Endodermal cell (in vitro differentiated cells): ENCODE data around the gene ZBTB42. TPM values are rescaled to one million over a fixed set of nuclear protein-coding genes. Genes with fewer than 3 reads are reported as not detected.

Source experiments
- DNase-seq: peaks from one replicate; pipeline ENCODE4 v3.0.0-alpha.2; 2017
- H3K27ac ChIP-seq: 2 replicates; pipeline ENCODE4 v1.5.1; 2013; ENCODE audit warnings: mild to moderate bottlenecking, low read depth, low read length, moderate library complexity
- H3K27me3 ChIP-seq: 2 replicates; pipeline ENCODE4 v1.6.1; 2013; ENCODE audit warnings: mild to moderate bottlenecking, low read length, moderate library complexity; ENCODE audit not compliant: insufficient read depth, control insufficient read depth, poor library complexity, severe bottlenecking
- H3K36me3 ChIP-seq: 2 replicates; pipeline ENCODE4 v1.7.0; 2013; ENCODE audit warnings: mild to moderate bottlenecking, low read length, moderate library complexity; ENCODE audit not compliant: control insufficient read depth, insufficient read depth
- H3K4me1 ChIP-seq: one replicate; pipeline ENCODE4 v1.7.0; 2013; ENCODE audit warnings: low read length; ENCODE audit not compliant: control insufficient read depth, insufficient read depth
- H3K4me3 ChIP-seq: 2 replicates; pipeline ENCODE4 v1.5.1; 2013; ENCODE audit warnings: mild to moderate bottlenecking, low read length, moderate library complexity
- H3K9ac ChIP-seq: 2 replicates; pipeline ENCODE4 v1.6.1; 2013; ENCODE audit warnings: mild to moderate bottlenecking, low read length, moderate library complexity; ENCODE audit not compliant: poor library complexity, severe bottlenecking; ENCODE audit errors: extremely low read depth
- H3K9me3 ChIP-seq: 2 replicates; pipeline ENCODE4 v1.6.1; 2013; ENCODE audit warnings: mild to moderate bottlenecking, low read length, moderate library complexity; ENCODE audit not compliant: control insufficient read depth
- H3K27ac Mint-ChIP-seq: 2 replicates; pipeline ENCODE4 v1.8.0; 2020; ENCODE audit warnings: mixed read lengths
- H3K27me3 Mint-ChIP-seq: 2 replicates; pipeline ENCODE4 v1.8.0; 2021; ENCODE audit warnings: mild to moderate bottlenecking, mixed read lengths; ENCODE audit not compliant: insufficient read depth
- H3K36me3 Mint-ChIP-seq: 2 replicates; pipeline ENCODE4 v1.8.0; 2020; ENCODE audit warnings: low read depth, mixed read lengths
- H3K4me1 Mint-ChIP-seq: 2 replicates; pipeline ENCODE4 v1.8.0; 2020; ENCODE audit warnings: mixed read lengths
- H3K4me3 Mint-ChIP-seq: 2 replicates; pipeline ENCODE4 v1.8.0; 2020; ENCODE audit warnings: mild to moderate bottlenecking, moderate library complexity, mixed read lengths
- H3K9me3 Mint-ChIP-seq: 2 replicates; pipeline ENCODE4 v1.8.0; 2020; ENCODE audit warnings: mild to moderate bottlenecking, mixed read lengths
- WGBS, 2 experiments: methylation state at CpG; one replicate each; pipeline versions ENCODE4 v1.1.5 to v1.1.7; 2013; ENCODE audit warnings: missing lambda C conversion rate in 2 of 2, mixed read lengths in 1 of 2; ENCODE audit not compliant: insufficient coverage in 1 of 2, insufficient read length in 1 of 2; 5-methylcytosine and 5-hydroxymethylcytosine counted together
- total RNA-seq, 2 donors: library from RNA; stranded (reverse); fragmentation: NEBNext Ultra II Directional in 1 of 2; extraction: Animal tissue kit (Norgen Biotek cat#: 25700) in 1 of 2; gene quantifications; 2 replicates in 1 of 2; 3 replicates in 1 of 2; pipeline ENCODE4 v1.2.1, GENCODE V29; 2021
- TF ChIP-seq, protein P1 (sequence below): fragments of 200-600 bp; sonication (generic); conservative IDR thresholded peaks from 2 replicates; pipeline ENCODE4 v1.5.0; 2021; ENCODE audit warnings: antibody characterized with exemption, mild to moderate bottlenecking

ZBTB42 gene
- total RNA-seq, 2 donors from 2014 or later: 7.7 to 8.4 TPM

GRCh38 chr14:104786726-104787675, 13.9 kb upstream of the ZBTB42 start:
- no peak overlapping the region for H3K4me3 Mint-ChIP-seq
- no peaks in the 10 kb centered on the region for H3K4me1 Mint-ChIP-seq
- no peaks in the 10 kb centered on the region for H3K9me3 Mint-ChIP-seq
- Histone ChIP-seq H3K4me1 (no peaks in the 10 kb centered on the region), H3K9ac (no peak overlapping the region), H3K4me3 (no peak overlapping the region), H3K27me3 (no peaks in the 10 kb centered on the region), H3K27ac (no peak overlapping the region), H3K36me3 (peaks cover 4% of the 10 kb centered on the region), H3K9me3 (no peaks in the 10 kb centered on the region)
- no peaks in the 10 kb centered on the region for H3K27me3 Mint-ChIP-seq
- DNase-seq: no peak
- TF ChIP-seq, protein P1, sequence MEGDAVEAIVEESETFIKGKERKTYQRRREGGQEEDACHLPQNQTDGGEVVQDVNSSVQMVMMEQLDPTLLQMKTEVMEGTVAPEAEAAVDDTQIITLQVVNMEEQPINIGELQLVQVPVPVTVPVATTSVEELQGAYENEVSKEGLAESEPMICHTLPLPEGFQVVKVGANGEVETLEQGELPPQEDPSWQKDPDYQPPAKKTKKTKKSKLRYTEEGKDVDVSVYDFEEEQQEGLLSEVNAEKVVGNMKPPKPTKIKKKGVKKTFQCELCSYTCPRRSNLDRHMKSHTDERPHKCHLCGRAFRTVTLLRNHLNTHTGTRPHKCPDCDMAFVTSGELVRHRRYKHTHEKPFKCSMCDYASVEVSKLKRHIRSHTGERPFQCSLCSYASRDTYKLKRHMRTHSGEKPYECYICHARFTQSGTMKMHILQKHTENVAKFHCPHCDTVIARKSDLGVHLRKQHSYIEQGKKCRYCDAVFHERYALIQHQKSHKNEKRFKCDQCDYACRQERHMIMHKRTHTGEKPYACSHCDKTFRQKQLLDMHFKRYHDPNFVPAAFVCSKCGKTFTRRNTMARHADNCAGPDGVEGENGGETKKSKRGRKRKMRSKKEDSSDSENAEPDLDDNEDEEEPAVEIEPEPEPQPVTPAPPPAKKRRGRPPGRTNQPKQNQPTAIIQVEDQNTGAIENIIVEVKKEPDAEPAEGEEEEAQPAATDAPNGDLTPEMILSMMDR: no peak
- peaks cover 8% of the 10 kb centered on the region for H3K36me3 Mint-ChIP-seq
- 94 to 95% methylated on average over 13 to 30 of the region's 30 CpGs for WGBS, 2 experiments
- H3K27ac Mint-ChIP-seq: no peak overlapping the region

DNA sequence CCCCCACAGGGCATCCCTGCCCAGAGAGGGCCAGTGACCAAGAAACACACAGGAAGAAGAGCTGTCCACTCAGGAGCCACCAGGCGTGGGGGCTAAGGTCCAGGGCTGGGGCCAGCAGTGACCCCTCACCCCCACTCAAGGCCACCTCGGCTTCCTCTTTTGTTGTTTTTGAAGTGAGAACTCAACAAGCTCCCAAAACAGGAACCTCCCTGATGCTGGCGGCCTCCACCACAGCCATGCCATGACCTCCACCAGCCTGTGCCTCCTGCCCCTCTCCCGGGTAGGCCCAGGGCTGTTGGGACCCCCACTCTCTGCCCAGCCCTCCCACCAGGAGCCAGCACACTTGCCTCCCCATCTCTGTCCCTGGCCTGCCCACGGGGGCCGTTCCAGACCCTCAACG, 13.2 kb upstream of the ZBTB42 start:
- H3K27me3 Mint-ChIP-seq: no peaks in the 10 kb centered on the region
- H3K9me3 Mint-ChIP-seq: no peaks in the 10 kb centered on the region
- no peaks in the 10 kb centered on the region for H3K9me3 ChIP-seq
- H3K27ac Mint-ChIP-seq: no peak overlapping the region
- H3K36me3 ChIP-seq: peaks cover 4% of the 10 kb centered on the region
- H3K4me3 ChIP-seq: no peak overlapping the region
- no peaks in the 10 kb centered on the region for H3K27me3 ChIP-seq
- WGBS, 2 experiments: 90 to 94% methylated on average over 4 to 7 of the region's 7 CpGs
- no peaks in the 10 kb centered on the region for H3K4me1 ChIP-seq
- DNase-seq: no peak
- peaks cover 8% of the 10 kb centered on the region for H3K36me3 Mint-ChIP-seq
- H3K4me1 Mint-ChIP-seq: no peaks in the 10 kb centered on the region
- TF ChIP-seq, protein P1: no peak
- no peak overlapping the region for H3K4me3 Mint-ChIP-seq
- H3K27ac ChIP-seq: peak overlapping the region; percentile 44
- H3K9ac ChIP-seq: no peak overlapping the region

DNA sequence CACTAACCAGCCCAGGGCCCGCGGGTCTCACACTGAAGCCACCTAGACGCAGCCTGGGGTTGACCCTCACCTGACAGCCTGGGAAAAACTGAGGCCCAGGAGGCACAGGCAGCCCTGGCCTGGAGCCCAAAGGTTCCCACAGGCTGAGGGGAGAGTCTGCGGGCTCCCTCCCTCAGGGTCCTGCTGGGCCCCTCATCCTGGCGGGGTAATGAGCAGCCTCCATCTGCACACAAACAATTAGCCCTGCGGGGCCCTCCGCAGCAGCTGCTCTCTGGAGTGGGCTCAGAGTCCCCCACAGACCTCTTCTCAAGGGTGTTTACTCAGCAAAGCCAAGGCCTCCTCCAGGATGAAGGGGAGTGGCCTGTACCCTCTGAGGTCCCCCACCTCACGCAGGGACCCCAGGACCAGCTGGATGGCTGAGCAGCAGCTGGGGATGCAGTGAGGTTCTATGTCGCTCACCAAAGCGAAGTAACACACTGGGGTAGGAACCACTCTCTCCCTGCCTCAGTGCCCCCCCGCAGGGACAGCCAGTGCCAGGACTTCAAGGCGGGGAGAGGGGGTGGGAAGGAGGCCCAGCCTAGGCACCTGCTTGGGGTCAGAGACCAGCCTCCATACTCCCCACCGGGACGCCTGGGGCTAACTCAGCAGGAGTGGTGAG, 12.6 kb upstream of the ZBTB42 start:
- H3K27ac ChIP-seq: peak overlapping the region; percentile 49
- H3K27me3 Mint-ChIP-seq: no peaks in the 10 kb centered on the region
- DNase-seq: no peak
- peaks cover 8% of the 10 kb centered on the region for H3K36me3 Mint-ChIP-seq
- TF ChIP-seq, protein P1: no peak
- no peak overlapping the region for H3K27ac Mint-ChIP-seq
- no peaks in the 10 kb centered on the region for H3K9me3 ChIP-seq
- peaks cover under 1% of the 10 kb centered on the region for H3K4me1 Mint-ChIP-seq
- H3K36me3 ChIP-seq: peaks cover 4% of the 10 kb centered on the region
- no peaks in the 10 kb centered on the region for H3K27me3 ChIP-seq
- H3K9ac ChIP-seq: no peak overlapping the region
- no peaks in the 10 kb centered on the region for H3K4me1 ChIP-seq
- H3K4me3 Mint-ChIP-seq: no peak overlapping the region
- 94 to 100% methylated on average over 1 to 14 of the region's 14 CpGs for WGBS, 2 experiments
- H3K9me3 Mint-ChIP-seq: no peaks in the 10 kb centered on the region
- no peak overlapping the region for H3K4me3 ChIP-seq
